HCEC 1CT (cell line): ENCODE measurements around the gene MBP.
"Not testable (repeated sequence)": the region's sequence is repeated elsewhere in the genome, so short reads cannot be mapped to it uniquely, and the experiment has no call there.

Source experiments
- DNase-seq: peaks from one replicate; pipeline ENCODE4 v3.0.0-alpha.2; 2017

The MBP gene

GRCh38 chr18:76982038-76982437, 150.5 kb downstream of the MBP start:
- DNase-seq = no peak

GRCh38 chr18:76981396-76981968, 151.1 kb downstream of the MBP start:
- DNase-seq = no peak

GRCh38 chr18:76980663-76981395, 151.8 kb downstream of the MBP start:
- no peak for DNase-seq

- no peak for DNase-seq
Observed at GRCh38 chr18:76979906-76980305, 152.7 kb downstream of the MBP start.

GRCh38 chr18:76979111-76979751, 153.4 kb downstream of the MBP start:
- no peak for DNase-seq

GRCh38 chr18:76978616-76979015, 154.0 kb downstream of the MBP start:
- no peak for DNase-seq

- no peak for DNase-seq
Observed at GRCh38 chr18:76977684-76978232, 154.8 kb downstream of the MBP start.

GRCh38 chr18:76977108-76977621, 155.4 kb downstream of the MBP start:
- DNase-seq = no peak

GRCh38 chr18:76975577-76976110, 156.9 kb downstream of the MBP start:
- no peak for DNase-seq

GRCh38 chr18:76974386-76974785, 158.2 kb downstream of the MBP start:
- DNase-seq = no peak

- DNase-seq = no peak
Observed at GRCh38 chr18:76973520-76974266, 158.9 kb downstream of the MBP start.

- no peak for DNase-seq
Observed at GRCh38 chr18:76972846-76973519, 159.6 kb downstream of the MBP start.

- no peak for DNase-seq
Observed at GRCh38 chr18:76972241-76972640, 160.3 kb downstream of the MBP start.

GRCh38 chr18:76970770-76971559, 161.6 kb downstream of the MBP start:
- DNase-seq = no peak

- no peak for DNase-seq
Observed at GRCh38 chr18:76967721-76968472, 164.7 kb downstream of the MBP start.

GRCh38 chr18:76967299-76967698, 165.3 kb downstream of the MBP start:
- not testable (repeated sequence) for DNase-seq

- DNase-seq = not testable (repeated sequence)
Observed at GRCh38 chr18:76965555-76966151, 166.9 kb downstream of the MBP start.

- no peak for DNase-seq
Observed at GRCh38 chr18:76963936-76964335, 168.6 kb downstream of the MBP start.

- no peak for DNase-seq
Observed at GRCh38 chr18:76962851-76963250, 169.7 kb downstream of the MBP start.

- no peak for DNase-seq
Observed at GRCh38 chr18:76960528-76961035, 172.0 kb downstream of the MBP start.
